MM.1S (cell line): ENCODE measurements around the gene ATP5ME.

ENCODE experiments used
- DNase-seq: peaks from one replicate; pipeline ENCODE4 v3.0.0-alpha.2; 2015
- H2AFZ ChIP-seq: fragments of 300-600 bp; sonication (generic); 2 replicates; pipeline ENCODE4 v1.6.0; 2016; ENCODE audit warnings: antibody characterized with exemption, low read length
- H3F3A ChIP-seq: fragments of 300-600 bp; sonication (generic); 2 replicates; pipeline ENCODE4 v1.6.1; 2016; ENCODE audit warnings: mild to moderate bottlenecking, antibody characterized with exemption, low read length, moderate library complexity, mixed read lengths; ENCODE audit not compliant: insufficient read depth
- H3K27ac ChIP-seq: fragments of 300-600 bp; sonication (generic); 2 replicates; pipeline ENCODE4 v1.5.1; 2016; ENCODE audit warnings: mild to moderate bottlenecking, low read length
- H3K27me3 ChIP-seq: fragments of 300-600 bp; sonication (generic); replicated peaks from 2 replicates; pipeline ENCODE4 v1.6.0; 2016; ENCODE audit warnings: low read length; ENCODE audit not compliant: insufficient read depth
- H3K36me3 ChIP-seq: fragments of 300-600 bp; sonication (generic); replicated peaks from 2 replicates; pipeline ENCODE4 v1.6.1; 2016; ENCODE audit warnings: mild to moderate bottlenecking, low read length, mixed read lengths; ENCODE audit not compliant: insufficient read depth
- H3K4me1 ChIP-seq: fragments of 300-600 bp; sonication (generic); 2 replicates; pipeline ENCODE4 v1.6.1; 2016; ENCODE audit warnings: low read length, mixed read lengths
- H3K4me2 ChIP-seq: fragments of 300-600 bp; sonication (generic); 2 replicates; pipeline ENCODE4 v1.6.0; 2016; ENCODE audit warnings: low read depth, low read length
- H3K4me3 ChIP-seq: fragments of 300-600 bp; sonication (generic); 2 replicates; pipeline ENCODE4 v1.5.1; 2016; ENCODE audit warnings: low read length, mixed read lengths
- H3K79me2 ChIP-seq: fragments of 300-600 bp; sonication (generic); 2 replicates; pipeline ENCODE4 v1.6.1; 2016; ENCODE audit warnings: mixed run types, low read length, mixed read lengths
- H3K9ac ChIP-seq: fragments of 300-600 bp; sonication (generic); 2 replicates; pipeline ENCODE4 v1.6.1; 2016; ENCODE audit warnings: low read length, mixed read lengths
- H3K9me2 ChIP-seq: fragments of 300-600 bp; sonication (generic); replicated peaks from 2 replicates; pipeline ENCODE4 v1.6.1; 2016; ENCODE audit warnings: mild to moderate bottlenecking, low read length, mixed read lengths; ENCODE audit not compliant: insufficient read depth
- H3K9me3 ChIP-seq: fragments of 300-600 bp; sonication (generic); replicated peaks from 2 replicates; pipeline ENCODE4 v1.6.1; 2016; ENCODE audit warnings: mild to moderate bottlenecking, low read length, mixed read lengths; ENCODE audit not compliant: insufficient read depth
- H4K20me1 ChIP-seq: fragments of 300-600 bp; sonication (generic); 2 replicates; pipeline ENCODE4 v1.6.1; 2016; ENCODE audit warnings: mild to moderate bottlenecking, low read length, moderate library complexity, mixed read lengths; ENCODE audit not compliant: insufficient read depth
- EZH2 ChIP-seq: fragments of 300-600 bp; sonication (generic); optimal IDR thresholded peaks from 2 replicates; pipeline ENCODE3; 2017; ENCODE audit warnings: low read depth, mild to moderate bottlenecking, antibody characterized with exemption, low read length, mixed read lengths
- EZH2phosphoT487 ChIP-seq: fragments of 300-600 bp; sonication (generic); IDR thresholded peaks from 2 replicates; pipeline ENCODE4 v1.6.1; 2018; ENCODE audit warnings: antibody characterized with exemption, low read length
- TF ChIP-seq, protein P1 (sequence below): fragments of 300-600 bp; sonication (generic); IDR thresholded peaks from 2 replicates; pipeline ENCODE4 v1.5.1; 2016; ENCODE audit warnings: antibody characterized with exemption, low read length, mixed read lengths

ATP5ME gene

DNA sequence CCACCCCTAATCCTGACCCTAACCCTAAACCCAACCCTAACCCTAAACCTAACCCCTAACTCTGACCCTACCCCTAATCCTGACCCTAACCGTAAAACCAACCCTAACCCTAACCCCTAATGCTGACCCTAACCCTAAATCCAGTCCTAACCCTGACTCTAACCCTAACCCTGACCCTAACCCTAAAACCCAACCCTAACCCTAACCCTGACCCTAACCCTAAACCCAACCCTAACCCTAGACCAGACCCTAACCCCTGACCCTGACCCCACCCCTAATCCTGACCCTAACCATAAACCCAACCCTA lies 30.8 kb upstream of the ATP5ME start:
- no peak overlapping the region for H2AFZ ChIP-seq
- H3K9ac ChIP-seq = no peak overlapping the region
- H3K9me2 ChIP-seq = no peaks in the 10 kb centered on the region

DNA sequence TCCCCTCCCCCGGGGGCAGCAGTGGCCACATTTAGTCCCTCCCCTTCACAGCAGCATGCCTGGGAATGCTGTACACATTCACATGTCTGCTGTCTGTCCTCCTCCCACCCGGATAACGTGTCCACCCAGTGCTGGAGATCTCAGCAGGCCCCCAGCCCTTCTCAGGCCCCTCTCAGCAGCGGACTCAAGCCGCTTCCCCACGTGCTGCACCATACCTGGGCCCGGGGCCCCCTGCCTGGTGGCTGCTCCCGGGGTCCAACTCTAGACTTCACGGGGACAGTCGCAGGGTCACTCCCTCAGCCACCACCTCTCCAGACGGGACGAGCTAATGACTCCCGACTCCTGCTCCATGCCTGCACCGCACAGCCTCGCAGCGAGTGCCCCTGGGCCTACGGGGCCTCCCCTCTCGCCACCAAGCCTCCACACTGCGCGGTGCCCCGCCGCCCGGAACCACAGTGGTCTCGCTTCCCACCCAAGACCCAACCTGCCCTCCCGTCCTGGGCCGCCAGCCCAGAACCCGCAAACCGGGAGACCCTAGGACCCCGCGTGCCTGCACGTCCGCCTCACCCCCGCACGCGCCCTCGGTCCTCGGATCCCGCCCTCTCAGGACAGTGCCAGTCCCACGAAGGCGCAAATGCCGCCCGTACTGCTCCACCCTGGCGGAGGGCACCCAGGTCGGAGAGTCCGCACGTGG lies 30.3 kb upstream of the ATP5ME start:
- no peaks in the 10 kb centered on the region for H3K9me2 ChIP-seq
- H3K36me3 ChIP-seq = no peaks in the 10 kb centered on the region
- H3K4me1 ChIP-seq = no peaks in the 10 kb centered on the region
- H3K27me3 ChIP-seq = no peaks in the 10 kb centered on the region
- no peak overlapping the region for H2AFZ ChIP-seq
- no peak for DNase-seq
- no peaks in the 10 kb centered on the region for H3K9me3 ChIP-seq
- no peaks in the 10 kb centered on the region for H4K20me1 ChIP-seq
- no peaks in the 10 kb centered on the region for H3F3A ChIP-seq
- H3K4me3 ChIP-seq = no peak overlapping the region
- TF ChIP-seq, protein P1, sequence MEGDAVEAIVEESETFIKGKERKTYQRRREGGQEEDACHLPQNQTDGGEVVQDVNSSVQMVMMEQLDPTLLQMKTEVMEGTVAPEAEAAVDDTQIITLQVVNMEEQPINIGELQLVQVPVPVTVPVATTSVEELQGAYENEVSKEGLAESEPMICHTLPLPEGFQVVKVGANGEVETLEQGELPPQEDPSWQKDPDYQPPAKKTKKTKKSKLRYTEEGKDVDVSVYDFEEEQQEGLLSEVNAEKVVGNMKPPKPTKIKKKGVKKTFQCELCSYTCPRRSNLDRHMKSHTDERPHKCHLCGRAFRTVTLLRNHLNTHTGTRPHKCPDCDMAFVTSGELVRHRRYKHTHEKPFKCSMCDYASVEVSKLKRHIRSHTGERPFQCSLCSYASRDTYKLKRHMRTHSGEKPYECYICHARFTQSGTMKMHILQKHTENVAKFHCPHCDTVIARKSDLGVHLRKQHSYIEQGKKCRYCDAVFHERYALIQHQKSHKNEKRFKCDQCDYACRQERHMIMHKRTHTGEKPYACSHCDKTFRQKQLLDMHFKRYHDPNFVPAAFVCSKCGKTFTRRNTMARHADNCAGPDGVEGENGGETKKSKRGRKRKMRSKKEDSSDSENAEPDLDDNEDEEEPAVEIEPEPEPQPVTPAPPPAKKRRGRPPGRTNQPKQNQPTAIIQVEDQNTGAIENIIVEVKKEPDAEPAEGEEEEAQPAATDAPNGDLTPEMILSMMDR = no peak
- TF ChIP-seq EZH2phosphoT487 (no peak), EZH2 (no peak)
- H3K9ac ChIP-seq = no peak overlapping the region
- no peak overlapping the region for H3K27ac ChIP-seq
- H3K79me2 ChIP-seq = no peaks in the 10 kb centered on the region
- H3K4me2 ChIP-seq = no peak overlapping the region

More for the DNA sequence above, 30.8 kb upstream of the ATP5ME start:
- Histone ChIP-seq H3K27me3 (no peaks in the 10 kb centered on the region), H3K36me3 (no peaks in the 10 kb centered on the region), H3K4me1 (no peaks in the 10 kb centered on the region), H3K27ac (no peak overlapping the region), H3K4me2 (no peak overlapping the region), H3K4me3 (no peak overlapping the region), H3K9me3 (no peaks in the 10 kb centered on the region), H4K20me1 (no peaks in the 10 kb centered on the region), H3K79me2 (no peaks in the 10 kb centered on the region), H3F3A (no peaks in the 10 kb centered on the region)
- TF ChIP-seq EZH2 (no peak), EZH2phosphoT487 (no peak)
- TF ChIP-seq, protein P1 = no peak
- no peak for DNase-seq

DNA sequence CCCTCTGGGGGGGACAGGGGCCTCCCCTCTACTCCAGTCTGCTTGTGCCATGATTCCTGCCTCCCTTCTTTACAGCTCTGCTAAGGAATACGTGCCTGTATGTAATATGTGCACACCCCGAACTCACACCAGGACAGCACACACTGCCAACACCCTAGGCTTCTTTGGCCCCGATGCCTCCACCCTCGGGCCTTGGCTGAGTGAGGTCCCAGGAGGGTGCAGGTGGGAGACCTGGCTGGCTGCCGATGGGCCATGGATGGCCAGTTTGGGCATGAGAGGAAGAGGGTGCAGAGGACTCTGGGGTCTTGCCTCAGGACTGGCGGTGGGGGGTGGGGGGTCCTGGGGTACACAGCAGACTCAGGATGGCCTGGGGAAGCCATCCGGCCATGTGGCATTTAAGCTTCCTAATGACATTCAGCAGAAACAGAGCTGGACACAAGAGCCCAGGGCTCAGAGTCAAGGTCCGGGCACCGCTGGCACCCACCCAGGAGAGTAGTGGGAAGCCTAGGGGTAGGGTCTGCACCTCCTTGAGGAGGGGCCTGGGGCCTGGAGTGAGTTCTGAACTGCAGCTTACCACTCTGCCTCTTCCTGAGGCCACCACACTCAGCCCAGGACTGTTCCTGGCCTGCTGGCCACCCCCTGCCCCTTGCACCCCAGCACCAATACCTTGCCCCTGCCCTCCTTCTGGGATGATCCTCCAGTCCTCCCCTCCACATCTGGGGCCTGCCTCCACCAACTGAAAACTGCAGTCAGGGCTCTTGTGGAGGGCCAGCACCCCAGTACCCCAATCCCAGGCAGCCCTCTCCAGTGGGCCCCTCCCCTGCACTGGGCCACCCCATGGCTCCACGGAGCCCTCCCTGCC lies 29.5 kb upstream of the ATP5ME start:
- Histone ChIP-seq H3K4me2 (no peak overlapping the region), H2AFZ (no peak overlapping the region), H3K4me1 (no peaks in the 10 kb centered on the region), H3F3A (no peaks in the 10 kb centered on the region), H3K9ac (no peak overlapping the region), H3K27ac (no peak overlapping the region), H3K36me3 (no peaks in the 10 kb centered on the region), H3K4me3 (no peak overlapping the region), H3K9me3 (no peaks in the 10 kb centered on the region), H3K27me3 (no peaks in the 10 kb centered on the region), H3K79me2 (no peaks in the 10 kb centered on the region), H3K9me2 (no peaks in the 10 kb centered on the region), H4K20me1 (no peaks in the 10 kb centered on the region)
- TF ChIP-seq EZH2phosphoT487 (no peak), EZH2 (no peak)
- TF ChIP-seq, protein P1 = no peak
- no peak for DNase-seq
